ENCODE data around the gene RPL18.

GRCh38 chr19:48633148-48634035 is 14.4 kb upstream of the RPL18 start:
- TF ChIP-seq CTCF (conservative IDR thresholded peaks at IDR 0.05) = no peak
- no peak for TF ChIP-seq EZH2 (IDR thresholded peaks at IDR 0.05; ENCODE audit: low read depth)

Data from PC-9 (cell line).